H9 (cell line): ENCODE measurements around the gene TTLL1. TPM values are rescaled to one million over a fixed set of nuclear protein-coding genes. Genes with fewer than 3 reads are reported as not detected.

Source experiments
- DNase-seq: peaks from one replicate; pipeline ENCODE4 v3.0.0-alpha.2; 2017
- H2AFZ ChIP-seq: one replicate; pipeline ENCODE4 v1.6.1; 2013; ENCODE audit warnings: mild to moderate bottlenecking, low read length, control low read depth, moderate library complexity
- H2AK5ac ChIP-seq: 2 replicates; pipeline ENCODE4 v1.6.1; 2013; ENCODE audit warnings: low read length, control low read depth, mixed read lengths; ENCODE audit not compliant: insufficient read length
- H2BK120ac ChIP-seq: one replicate; pipeline ENCODE4 v1.6.1; 2013; ENCODE audit warnings: low read depth, mild to moderate bottlenecking, low read length, control low read depth, inconsistent platforms; ENCODE audit not compliant: poor library complexity, severe bottlenecking
- H2BK12ac ChIP-seq: 2 replicates; pipeline ENCODE4 v1.6.1; 2013; ENCODE audit warnings: low read length, control low read depth, mixed read lengths, low read depth; ENCODE audit not compliant: insufficient read length
- H2BK15ac ChIP-seq: 2 replicates; pipeline ENCODE4 v1.6.1; 2013; ENCODE audit warnings: low read depth, low read length, control low read depth
- H2BK20ac ChIP-seq: one replicate; pipeline ENCODE4 v1.6.1; 2013; ENCODE audit warnings: low read depth, mild to moderate bottlenecking, low read length, control low read depth, inconsistent platforms; ENCODE audit not compliant: poor library complexity, severe bottlenecking
- H2BK5ac ChIP-seq: 2 replicates; pipeline ENCODE4 v1.6.1; 2013; ENCODE audit warnings: low read length, control low read depth, mixed read lengths; ENCODE audit not compliant: insufficient read length
- H3K14ac ChIP-seq: 2 replicates; pipeline ENCODE4 v1.6.1; 2013; ENCODE audit warnings: low read length, control low read depth; ENCODE audit not compliant: insufficient read depth
- H3K18ac ChIP-seq: 2 replicates; pipeline ENCODE4 v1.6.1; 2013; ENCODE audit warnings: low read depth, mild to moderate bottlenecking, mixed read lengths, low read length, control low read depth; ENCODE audit not compliant: insufficient read length
- H3K23ac ChIP-seq: 2 replicates; pipeline ENCODE4 v1.6.1; 2013; ENCODE audit warnings: low read length, control low read depth, mixed read lengths, low read depth; ENCODE audit not compliant: insufficient read length
- H3K23me2 ChIP-seq: 2 replicates; pipeline ENCODE4 v1.6.1; 2013; ENCODE audit warnings: low read depth, mild to moderate bottlenecking, mixed read lengths, low read length, control low read depth; ENCODE audit not compliant: insufficient read length, poor library complexity, severe bottlenecking
- H3K27ac ChIP-seq: 2 replicates; pipeline ENCODE4 v1.5.1; 2013; ENCODE audit warnings: low read length, control low read depth, mixed read lengths, low read depth; ENCODE audit not compliant: insufficient read length
- H3K27me3 ChIP-seq: 2 replicates; pipeline ENCODE4 v1.6.1; 2013; ENCODE audit warnings: low read length, control low read depth, inconsistent platforms; ENCODE audit not compliant: insufficient read depth
- H3K4ac ChIP-seq: 2 replicates; pipeline ENCODE4 v1.6.1; 2013; ENCODE audit warnings: low read depth, mild to moderate bottlenecking, control low read depth, inconsistent platforms, low read length, moderate library complexity
- H3K4me1 ChIP-seq: 2 replicates; pipeline ENCODE4 v1.6.1; 2013; ENCODE audit warnings: low read length, control low read depth, inconsistent platforms; ENCODE audit not compliant: insufficient read depth
- H3K4me2 ChIP-seq: 2 replicates; pipeline ENCODE4 v1.6.1; 2013; ENCODE audit warnings: low read length, control low read depth, mixed read lengths; ENCODE audit not compliant: insufficient read length, insufficient read depth
- H3K56ac ChIP-seq: 2 replicates; pipeline ENCODE4 v1.6.1; 2013; ENCODE audit warnings: low read depth, mild to moderate bottlenecking, mixed read lengths, low read length, control low read depth; ENCODE audit not compliant: insufficient read length
- H3K79me1 ChIP-seq: 2 replicates; pipeline ENCODE4 v1.6.1; 2013; ENCODE audit warnings: low read depth, mild to moderate bottlenecking, moderate library complexity, low read length, control low read depth, inconsistent platforms; ENCODE audit not compliant: insufficient read depth, poor library complexity, severe bottlenecking
- H3K79me2 ChIP-seq: 2 replicates; pipeline ENCODE4 v1.6.1; 2013; ENCODE audit warnings: low read length, control low read depth, inconsistent platforms; ENCODE audit not compliant: insufficient read depth
- H3K9ac ChIP-seq: 2 replicates; pipeline ENCODE4 v1.6.1; 2013; ENCODE audit warnings: low read length, control low read depth, mixed read lengths; ENCODE audit not compliant: insufficient read length; ENCODE audit errors: extremely low read depth
- H3K9me3 ChIP-seq: one replicate; pipeline ENCODE4 v1.6.1; 2013; ENCODE audit warnings: low read depth, low read length, inconsistent platforms; ENCODE audit not compliant: control insufficient read depth
- H3T11ph ChIP-seq: one replicate; pipeline ENCODE4 v1.6.1; 2013; ENCODE audit warnings: mild to moderate bottlenecking, low read length, control low read depth, inconsistent platforms
- H4K20me1 ChIP-seq: one replicate; pipeline ENCODE4 v1.6.1; 2013; ENCODE audit not compliant: control insufficient read depth, insufficient read length, insufficient read depth
- H4K5ac ChIP-seq: 2 replicates; pipeline ENCODE4 v1.6.1; 2013; ENCODE audit warnings: low read depth, mild to moderate bottlenecking, mixed read lengths, low read length, control low read depth; ENCODE audit not compliant: insufficient read length
- H4K8ac ChIP-seq: replicated peaks from 2 replicates; pipeline ENCODE4 v1.6.1; 2013; ENCODE audit warnings: low read length, control low read depth, mixed read lengths, low read depth; ENCODE audit not compliant: insufficient read length
- H4K91ac ChIP-seq: 2 replicates; pipeline ENCODE4 v1.6.1; 2013; ENCODE audit warnings: low read depth, mild to moderate bottlenecking, moderate library complexity, mixed read lengths, low read length, control low read depth; ENCODE audit not compliant: insufficient read length
- H3K27ac Mint-ChIP-seq, 3 experiments: 2 replicates in 2 of 3; 3 replicates in 1 of 3; pipeline ENCODE4 v1.8.0; 2020 to 2021; ENCODE audit warnings: mixed read lengths in 3 of 3, mild to moderate bottlenecking in 1 of 3, moderate library complexity in 1 of 3
- H3K27me3 Mint-ChIP-seq: 2 replicates; pipeline ENCODE4 v1.8.0; 2021; ENCODE audit warnings: low read depth, mild to moderate bottlenecking, moderate library complexity, mixed read lengths
- H3K36me3 Mint-ChIP-seq, 3 experiments: 2 replicates in 2 of 3; 3 replicates in 1 of 3; pipeline ENCODE4 v1.8.0; 2020 to 2021; ENCODE audit warnings: low read depth in 3 of 3, mixed read lengths in 3 of 3; ENCODE audit not compliant: insufficient read depth in 1 of 3
- H3K4me1 Mint-ChIP-seq, 2 experiments: 2 replicates each; pipeline ENCODE4 v1.8.0; 2020; ENCODE audit warnings: mixed read lengths in 2 of 2
- H3K4me3 Mint-ChIP-seq, 2 experiments: 2 replicates in 1 of 2; 3 replicates in 1 of 2; pipeline ENCODE4 v1.8.0; 2020 to 2021; ENCODE audit warnings: mild to moderate bottlenecking in 2 of 2, mixed read lengths in 2 of 2, moderate library complexity in 1 of 2
- H3K9me3 Mint-ChIP-seq, 2 experiments: 2 replicates in 1 of 2; 3 replicates in 1 of 2; pipeline ENCODE4 v1.8.0; 2020; ENCODE audit warnings: mild to moderate bottlenecking in 2 of 2, mixed read lengths in 2 of 2, moderate library complexity in 1 of 2
- CTCF ChIP-seq: fragments of 200-600 bp; sonication (generic); conservative IDR thresholded peaks from 3 replicates; pipeline ENCODE4 v1.8.0; 2021; ENCODE audit warnings: antibody characterized with exemption, mild to moderate bottlenecking
- WGBS: extraction: QIAGEN DNeasy Blood & Tissue Kit; methylation state at CpG from one replicate; pipeline ENCODE4 v1.1.7; 2013; ENCODE audit warnings: missing lambda C conversion rate, low lambda C conversion rate, mixed read lengths; ENCODE audit not compliant: insufficient read length; ENCODE audit errors: extremely low coverage; 5-methylcytosine and 5-hydroxymethylcytosine counted together
- total RNA-seq: library from RNA; stranded (reverse); gene quantifications from 2 replicates; pipeline ENCODE4 v1.2.1, GENCODE V29; 2021

Gene TTLL1
- total RNA-seq, 1 experiment from 2014 or later: 4.1 TPM

GRCh38 chr22:43066134-43066533, 23.1 kb downstream of the TTLL1 start:
- no CpG with 5 or more reads among the region's 7 CpGs for WGBS
- Histone ChIP-seq H3K14ac (no peak overlapping the region), H2BK5ac (no peak overlapping the region), H3K79me1 (no peaks in the 10 kb centered on the region), H3T11ph (no peak overlapping the region), H3K27me3 (no peaks in the 10 kb centered on the region), H3K4me2 (no peak overlapping the region), H3K27ac (no peak overlapping the region), H3K9me3 (no peaks in the 10 kb centered on the region), H4K91ac (no peak overlapping the region), H2AFZ (no peak overlapping the region), H3K79me2 (no peaks in the 10 kb centered on the region), H4K20me1 (no peaks in the 10 kb centered on the region), H2BK15ac (no peak overlapping the region), H3K56ac (no peak overlapping the region), H2AK5ac (no peak overlapping the region), H4K8ac (no peak overlapping the region), H3K9ac (no peak overlapping the region), H3K23me2 (no peaks in the 10 kb centered on the region), H3K23ac (no peak overlapping the region), H3K4ac (no peak overlapping the region), H2BK12ac (no peak overlapping the region), H2BK20ac (no peak overlapping the region), H4K5ac (no peak overlapping the region), H3K4me1 (no peaks in the 10 kb centered on the region), H2BK120ac (no peak overlapping the region), H3K18ac (no peak overlapping the region)
- no peaks in the 10 kb centered on the region for H3K9me3 Mint-ChIP-seq
- DNase-seq: no peak
- no peak overlapping the region for H3K4me3 Mint-ChIP-seq
- peaks cover 0 to 14% (median 0%) of the 10 kb centered on the region in 3 experiments; a peak in 3 of 7 replicates for H3K36me3 Mint-ChIP-seq
- no peak for TF ChIP-seq CTCF
- H3K27ac Mint-ChIP-seq: peak overlapping the region in 1 of 3 experiments; percentile 68; a peak in 1 of 7 replicates
- no peaks in the 10 kb centered on the region for H3K27me3 Mint-ChIP-seq
- H3K4me1 Mint-ChIP-seq: no peaks in the 10 kb centered on the region
